Activated CD4-positive, alpha-beta T cell treated with anti-CD3 and anti-CD28 coated beads, Interleukin-2, amount 10 ng/mL, durations not matched to agents 24 days and 14 days (primary cell): ENCODE results near the gene SDCCAG8. TPM values are rescaled to one million over a fixed set of nuclear protein-coding genes. Genes with fewer than 3 reads are reported as not detected.

ENCODE experiments used
- DNase-seq: peaks from one replicate; pipeline ENCODE4 v3.0.0; 2022
- H3K27ac Mint-ChIP-seq: one replicate; pipeline ENCODE4 v1.8.0; 2022; ENCODE audit warnings: mild to moderate bottlenecking, mixed read lengths
- H3K27me3 Mint-ChIP-seq: one replicate; pipeline ENCODE4 v1.8.0; 2022; ENCODE audit warnings: mixed read lengths
- H3K36me3 Mint-ChIP-seq: one replicate; pipeline ENCODE4 v1.8.0; 2022; ENCODE audit warnings: low read depth, mild to moderate bottlenecking, mixed read lengths
- H3K4me1 Mint-ChIP-seq: one replicate; pipeline ENCODE4 v1.8.0; 2021; ENCODE audit warnings: mixed read lengths
- H3K4me3 Mint-ChIP-seq: one replicate; pipeline ENCODE4 v1.8.0; 2022; ENCODE audit warnings: mild to moderate bottlenecking, moderate library complexity, mixed read lengths
- H3K9me3 Mint-ChIP-seq: one replicate; pipeline ENCODE4 v1.8.0; 2021; ENCODE audit warnings: mixed read lengths
- intact Hi-C: fragments of 100-400 bp; cut with micrococcal nuclease; formaldehyde crosslinking; loops from one replicate; pipeline ENCODE4 v1.15.1; 2023
- total RNA-seq: library from RNA; stranded (reverse); gene quantifications from 2 replicates; pipeline ENCODE4 v1.2.3, GENCODE V29; 2022

The SDCCAG8 gene
- total RNA-seq, 1 donor from 2014 or later: 23.6 TPM

DNA sequence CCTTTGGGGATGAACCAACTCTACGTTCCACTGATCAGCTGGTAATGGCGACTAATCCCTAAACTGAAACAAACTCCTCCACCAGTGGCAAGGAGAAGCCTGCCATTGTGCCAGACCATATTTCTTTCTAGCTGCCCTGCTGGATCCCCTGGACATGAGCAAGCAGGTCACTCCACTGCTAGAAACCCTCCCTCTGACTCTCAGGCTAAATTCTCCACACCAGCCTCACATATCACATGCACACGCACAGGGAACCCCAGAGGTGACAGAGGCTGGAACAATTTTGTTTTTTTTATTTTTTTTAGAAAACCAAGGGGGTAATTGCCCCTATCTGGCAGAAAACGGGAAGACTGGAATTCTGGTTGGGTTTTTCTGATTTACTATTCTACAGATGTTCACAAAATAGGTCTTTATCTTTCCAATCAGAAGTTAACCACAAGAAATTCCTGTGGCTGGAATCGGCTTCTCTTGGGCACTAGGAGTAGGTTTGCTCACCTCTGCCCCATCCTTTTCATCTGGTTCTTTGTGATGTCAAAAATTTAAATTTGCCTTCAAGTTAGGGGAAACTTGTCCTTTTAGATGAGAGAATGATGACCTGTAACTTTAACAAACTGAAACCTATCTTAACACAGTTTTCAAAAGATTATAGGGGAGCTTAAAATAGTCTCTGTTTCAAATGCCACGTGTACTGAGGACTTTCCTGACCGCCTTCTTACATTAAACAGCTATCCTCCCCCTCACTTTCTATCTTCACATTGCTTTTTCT, 258.1 kb downstream of the SDCCAG8 start:
- no peak for DNase-seq
- Mint-ChIP-seq H3K4me3 (no peak overlapping the region), H3K36me3 (peaks cover 20% of the 10 kb centered on the region), H3K4me1 (peaks cover 8% of the 10 kb centered on the region), H3K27ac (no peak overlapping the region), H3K9me3 (peaks cover 4% of the 10 kb centered on the region), H3K27me3 (no peaks in the 10 kb centered on the region)
- intact Hi-C loops: no loop called here

DNA sequence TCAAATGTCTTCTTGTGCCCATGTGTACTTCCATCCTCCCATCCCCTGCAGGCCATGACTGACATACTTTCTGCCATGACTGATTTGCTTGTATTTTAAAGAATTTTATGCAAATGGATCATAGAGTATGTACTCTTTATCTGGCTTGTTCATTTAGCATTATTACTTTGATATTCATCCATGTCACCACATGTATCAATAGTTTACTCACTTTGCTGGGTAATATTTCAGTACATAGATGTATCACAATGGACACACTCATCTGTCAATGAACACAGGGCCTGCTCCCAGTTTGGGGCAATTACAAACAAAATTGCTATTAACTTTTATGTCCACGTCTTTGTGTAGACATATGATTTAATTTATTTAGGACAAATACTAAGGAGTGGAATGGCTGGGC, 259.1 kb downstream of the SDCCAG8 start:
- peaks cover 8% of the 10 kb centered on the region for H3K4me1 Mint-ChIP-seq
- peaks cover 4% of the 10 kb centered on the region for H3K9me3 Mint-ChIP-seq
- H3K27me3 Mint-ChIP-seq: no peaks in the 10 kb centered on the region
- H3K36me3 Mint-ChIP-seq: peaks cover 20% of the 10 kb centered on the region
- intact Hi-C loops: no loop called here
- no peak for DNase-seq
- no peak overlapping the region for H3K27ac Mint-ChIP-seq
- no peak overlapping the region for H3K4me3 Mint-ChIP-seq

DNA sequence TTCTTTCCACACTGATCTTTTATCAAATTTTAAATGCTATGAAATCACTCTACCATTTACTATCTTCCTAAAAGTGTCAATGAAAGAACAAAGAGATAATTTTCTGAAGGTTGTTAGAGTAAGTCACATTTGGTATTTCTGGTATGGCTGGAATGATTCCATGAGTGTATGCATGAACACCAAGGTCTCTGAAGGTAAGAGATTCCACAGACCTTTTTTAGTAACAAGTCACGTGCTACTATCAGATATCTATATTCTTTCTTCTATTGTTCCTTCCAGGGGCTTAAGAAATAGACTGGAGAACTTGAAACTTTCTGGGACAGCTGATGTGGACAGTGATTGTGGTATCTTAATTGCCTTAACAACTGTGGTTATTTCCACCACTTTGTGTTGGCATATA, 265.0 kb downstream of the SDCCAG8 start:
- Mint-ChIP-seq H3K9me3 (peaks cover 4% of the 10 kb centered on the region), H3K27me3 (no peaks in the 10 kb centered on the region), H3K27ac (no peak overlapping the region), H3K4me3 (no peak overlapping the region), H3K36me3 (peaks cover 6% of the 10 kb centered on the region), H3K4me1 (peaks cover 6% of the 10 kb centered on the region)
- DNase-seq: no peak
- intact Hi-C loops: no loop called here

DNA sequence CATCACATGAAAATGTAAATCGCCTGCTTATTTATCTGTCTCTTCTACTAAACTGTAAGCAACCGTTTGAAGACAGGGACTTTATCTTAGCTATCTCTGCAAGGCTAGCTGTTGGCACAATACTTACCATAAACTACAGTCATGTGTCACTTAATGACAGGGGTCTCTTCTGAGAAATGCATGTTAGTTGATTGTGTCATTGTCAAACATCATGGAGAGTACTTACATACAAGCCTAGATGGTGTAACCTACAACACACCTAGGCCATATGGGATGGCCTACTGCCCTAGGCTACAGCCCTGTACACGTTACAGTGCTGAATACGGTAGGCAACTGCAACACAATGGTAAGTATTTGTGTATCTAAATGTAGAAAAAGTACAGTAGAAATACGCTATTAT, 267.9 kb downstream of the SDCCAG8 start:
- intact Hi-C loops: no loop called here
- Mint-ChIP-seq H3K4me3 (no peak overlapping the region), H3K4me1 (peaks cover 6% of the 10 kb centered on the region), H3K9me3 (no peaks in the 10 kb centered on the region), H3K27me3 (no peaks in the 10 kb centered on the region), H3K36me3 (peaks cover under 1% of the 10 kb centered on the region), H3K27ac (no peak overlapping the region)
- no peak for DNase-seq

DNA sequence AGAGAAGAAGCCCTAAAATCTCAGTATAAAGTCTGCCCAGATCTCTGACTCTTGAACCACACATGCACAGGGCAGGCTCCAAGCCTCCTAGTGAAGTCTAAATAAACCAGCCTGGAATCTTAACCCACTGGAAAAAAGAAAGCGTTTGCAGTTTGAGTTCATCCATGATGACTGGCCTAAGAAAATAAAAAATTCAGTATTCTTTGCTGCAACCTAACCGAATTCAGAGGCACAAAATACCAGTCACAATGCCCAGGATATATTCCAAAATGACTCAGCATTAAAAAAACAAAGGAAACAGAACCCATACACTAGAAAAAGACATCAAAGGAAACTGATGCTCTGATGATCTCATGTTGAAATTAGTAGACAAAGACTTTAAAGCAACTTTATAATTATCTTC, 269.2 kb downstream of the SDCCAG8 start:
- Mint-ChIP-seq H3K4me1 (peaks cover 6% of the 10 kb centered on the region), H3K27ac (no peak overlapping the region), H3K36me3 (no peaks in the 10 kb centered on the region), H3K9me3 (peaks cover 2% of the 10 kb centered on the region), H3K27me3 (no peaks in the 10 kb centered on the region), H3K4me3 (no peak overlapping the region)
- intact Hi-C loops: loop anchor here (5.0 kb wide), 1 partner anchor 72 kb away; no protein-coding TSS in a partner anchor
- no peak for DNase-seq

DNA sequence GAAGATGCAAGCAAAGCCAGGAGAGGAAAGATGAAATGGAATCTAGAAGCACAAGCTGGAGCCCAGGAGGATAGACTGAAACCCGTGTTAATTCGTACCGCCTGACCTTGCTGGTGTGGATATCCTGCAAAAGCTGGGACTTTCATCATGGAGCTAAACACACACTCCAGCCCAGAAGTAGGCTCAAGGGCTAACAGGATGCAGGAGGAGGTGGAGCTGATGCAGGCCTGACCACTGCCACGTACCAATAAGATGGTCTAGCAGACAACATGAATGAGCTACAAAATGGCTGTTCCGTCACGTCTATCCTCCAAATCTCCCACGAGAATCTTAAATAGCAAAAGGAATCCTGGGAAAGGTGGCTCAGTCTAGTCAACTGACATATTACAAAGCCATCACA, 270.3 kb downstream of the SDCCAG8 start:
- no peaks in the 10 kb centered on the region for H3K27me3 Mint-ChIP-seq

DNA sequence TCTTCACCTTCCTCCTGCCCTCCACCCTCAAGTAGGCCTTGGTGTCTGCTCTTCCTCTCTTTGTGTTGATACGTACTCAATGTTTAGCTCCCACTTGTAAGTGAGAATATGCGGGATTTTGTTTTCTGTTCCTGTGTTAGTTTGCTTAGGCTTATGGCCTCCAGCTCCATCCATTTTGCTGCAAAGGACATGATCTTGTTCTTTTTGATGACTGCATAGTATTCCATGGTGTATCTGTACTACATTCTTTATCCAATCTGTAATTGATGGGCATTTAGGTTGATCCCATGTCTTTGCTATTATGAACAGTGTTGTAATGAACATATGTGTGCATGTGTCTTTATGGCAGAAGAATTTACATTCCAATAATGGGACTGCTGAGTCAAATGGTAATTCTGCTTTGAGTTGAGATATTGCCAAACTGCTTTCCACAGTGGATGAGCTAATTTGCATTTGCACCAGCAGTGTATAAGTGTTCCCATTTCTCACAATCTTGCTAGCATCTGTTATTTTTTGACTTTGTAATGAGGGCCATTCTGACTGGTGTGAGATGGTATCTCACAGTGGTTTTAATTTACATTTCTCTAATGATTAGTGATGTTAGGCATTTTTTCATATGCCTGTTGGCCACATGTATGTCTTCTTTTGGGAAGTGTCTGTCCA, 272.7 kb downstream of the SDCCAG8 start:
- Mint-ChIP-seq H3K27me3 (no peaks in the 10 kb centered on the region), H3K36me3 (no peaks in the 10 kb centered on the region), H3K4me3 (no peak overlapping the region), H3K9me3 (peaks cover 6% of the 10 kb centered on the region), H3K27ac (no peak overlapping the region), H3K4me1 (peaks cover 8% of the 10 kb centered on the region)
- DNase-seq: no peak
- intact Hi-C loops: loop anchor here (5.0 kb wide), 1 partner anchor 69 kb away; no protein-coding TSS in a partner anchor

More for the DNA sequence above, 270.3 kb downstream of the SDCCAG8 start:
- intact Hi-C loops: loop anchor here (5.0 kb wide), 1 partner anchor 71 kb away; no protein-coding TSS in a partner anchor
- DNase-seq: no peak
- Mint-ChIP-seq H3K4me3 (no peak overlapping the region), H3K36me3 (no peaks in the 10 kb centered on the region), H3K27ac (no peak overlapping the region), H3K9me3 (peaks cover 6% of the 10 kb centered on the region), H3K4me1 (peaks cover 8% of the 10 kb centered on the region)

DNA sequence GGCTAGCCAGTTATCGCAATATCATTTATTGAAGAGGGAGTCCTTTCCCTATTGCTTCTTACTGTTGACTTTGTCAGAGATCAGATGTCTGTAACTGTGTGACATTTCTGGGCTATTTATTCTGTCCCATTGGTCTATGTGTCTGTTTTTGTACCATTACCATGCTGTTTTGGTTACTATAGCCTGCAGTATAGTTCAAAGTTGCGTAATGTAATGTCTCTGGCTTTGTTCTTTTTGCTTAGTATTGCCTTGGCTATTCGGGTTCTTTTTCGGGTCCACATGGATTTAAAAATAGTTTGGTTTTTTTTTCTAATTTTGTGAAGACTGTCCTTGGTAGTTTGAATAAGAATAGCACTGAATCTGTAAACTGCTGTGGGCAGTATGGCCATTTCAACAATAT, 273.7 kb downstream of the SDCCAG8 start:
- Mint-ChIP-seq H3K4me1 (peaks cover 8% of the 10 kb centered on the region), H3K4me3 (no peak overlapping the region), H3K36me3 (no peaks in the 10 kb centered on the region), H3K27ac (no peak overlapping the region), H3K27me3 (no peaks in the 10 kb centered on the region), H3K9me3 (peaks cover 6% of the 10 kb centered on the region)
- intact Hi-C loops: loop anchor here (5.0 kb wide), 1 partner anchor 68 kb away; no protein-coding TSS in a partner anchor
- DNase-seq: no peak

DNA sequence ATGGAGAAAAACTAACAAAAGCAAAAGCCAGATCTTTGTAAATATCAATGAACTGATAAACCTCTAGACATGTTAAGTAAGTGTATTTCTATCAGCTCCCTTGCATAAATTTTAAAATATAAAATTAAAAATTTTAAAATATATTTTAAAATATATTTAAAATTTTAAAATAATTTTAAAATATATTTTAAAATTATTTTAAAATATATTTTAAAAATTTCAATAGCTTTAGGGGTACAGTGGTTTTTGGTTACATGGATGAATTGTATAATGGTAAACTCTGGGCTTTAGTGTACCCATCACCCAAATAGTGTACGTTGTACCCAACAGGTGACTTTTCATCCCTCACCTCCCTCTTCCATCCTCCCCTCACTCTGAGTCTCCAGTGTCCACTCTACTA, 279.2 kb downstream of the SDCCAG8 start:
- peaks cover 2% of the 10 kb centered on the region for H3K4me1 Mint-ChIP-seq
- H3K27me3 Mint-ChIP-seq: no peaks in the 10 kb centered on the region
- H3K9me3 Mint-ChIP-seq: peaks cover 5% of the 10 kb centered on the region
- H3K36me3 Mint-ChIP-seq: no peaks in the 10 kb centered on the region
- no peak overlapping the region for H3K27ac Mint-ChIP-seq
- no peak for DNase-seq
- H3K4me3 Mint-ChIP-seq: no peak overlapping the region
- intact Hi-C loops: no loop called here

DNA sequence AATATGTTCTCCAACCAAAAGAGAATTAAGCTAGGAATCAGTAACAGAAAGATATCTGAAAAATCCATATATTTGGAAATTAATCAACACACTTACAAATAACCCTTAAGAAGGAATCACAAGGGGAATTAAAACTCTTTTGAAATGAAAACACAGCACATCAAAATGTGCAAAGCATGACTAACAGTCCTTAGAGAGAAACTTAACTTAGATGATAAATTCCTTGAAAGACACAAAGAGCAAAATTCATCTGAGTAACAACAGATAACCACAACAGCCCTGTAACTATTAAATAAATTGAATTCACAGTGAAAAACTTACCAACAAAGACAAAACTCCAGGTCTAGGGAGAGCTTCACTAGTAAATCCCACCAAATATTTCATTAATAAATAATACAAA, 283.8 kb downstream of the SDCCAG8 start:
- Mint-ChIP-seq H3K4me1 (no peaks in the 10 kb centered on the region), H3K9me3 (no peaks in the 10 kb centered on the region), H3K36me3 (peaks cover 5% of the 10 kb centered on the region), H3K4me3 (no peak overlapping the region), H3K27me3 (no peaks in the 10 kb centered on the region), H3K27ac (no peak overlapping the region)
- intact Hi-C loops: no loop called here
- no peak for DNase-seq

DNA sequence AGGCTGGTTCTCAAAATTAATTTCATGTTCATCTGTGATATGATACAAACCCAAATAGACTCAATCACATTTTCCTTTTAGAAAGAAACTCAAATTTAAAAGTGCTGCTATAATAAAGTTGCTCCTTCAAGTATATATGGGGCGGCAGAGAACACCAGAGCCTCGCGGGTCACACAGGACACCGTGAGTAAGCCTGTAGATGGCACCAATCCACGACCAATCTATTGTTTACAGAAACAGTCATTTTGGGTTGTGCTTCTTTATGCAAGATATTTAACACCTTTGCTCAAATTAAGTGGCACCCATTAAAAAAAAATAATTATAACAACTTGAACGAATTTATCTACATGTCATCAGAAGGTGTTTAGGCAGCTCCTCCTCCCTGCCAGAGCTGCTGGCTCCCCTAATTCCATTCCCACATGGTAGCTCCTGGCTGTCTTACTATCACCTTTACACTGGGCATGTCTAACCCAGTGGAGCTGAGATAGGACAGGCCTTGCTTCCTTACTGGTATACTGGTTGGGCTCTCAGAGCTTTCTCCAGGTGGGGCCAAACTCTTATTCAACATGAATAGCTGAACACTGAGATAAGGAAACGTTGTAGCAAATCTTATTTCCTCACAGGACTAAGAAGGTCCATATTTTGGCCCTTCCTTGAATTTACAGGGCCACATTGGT, 287.0 kb downstream of the SDCCAG8 start:
- Mint-ChIP-seq H3K9me3 (no peaks in the 10 kb centered on the region), H3K27me3 (no peaks in the 10 kb centered on the region), H3K36me3 (peaks cover 5% of the 10 kb centered on the region), H3K27ac (no peak overlapping the region), H3K4me3 (no peak overlapping the region), H3K4me1 (no peaks in the 10 kb centered on the region)
- DNase-seq: no peak
- intact Hi-C loops: no loop called here

DNA sequence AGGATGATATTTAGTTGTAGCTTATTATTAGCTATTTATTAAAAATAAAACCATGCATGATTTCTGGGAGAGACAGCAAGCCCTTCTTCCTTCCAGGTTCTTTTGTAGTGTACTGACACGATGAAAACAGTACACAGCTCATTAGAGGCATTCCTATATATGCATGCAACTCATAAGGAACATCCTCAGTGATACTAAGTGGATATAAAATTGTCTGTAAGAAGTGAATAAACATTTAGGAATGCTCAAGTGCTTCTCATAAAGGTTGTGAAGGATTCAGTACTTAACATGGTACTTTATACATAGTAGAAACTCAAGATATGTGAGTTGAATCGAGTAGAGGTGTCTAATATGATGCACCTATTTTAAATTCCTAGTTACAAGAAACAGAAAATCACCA, 287.7 kb downstream of the SDCCAG8 start:
- Mint-ChIP-seq H3K36me3 (peaks cover 5% of the 10 kb centered on the region), H3K4me3 (no peak overlapping the region), H3K27me3 (no peaks in the 10 kb centered on the region), H3K4me1 (no peaks in the 10 kb centered on the region), H3K27ac (no peak overlapping the region), H3K9me3 (no peaks in the 10 kb centered on the region)
- intact Hi-C loops: no loop called here
- DNase-seq: no peak

DNA sequence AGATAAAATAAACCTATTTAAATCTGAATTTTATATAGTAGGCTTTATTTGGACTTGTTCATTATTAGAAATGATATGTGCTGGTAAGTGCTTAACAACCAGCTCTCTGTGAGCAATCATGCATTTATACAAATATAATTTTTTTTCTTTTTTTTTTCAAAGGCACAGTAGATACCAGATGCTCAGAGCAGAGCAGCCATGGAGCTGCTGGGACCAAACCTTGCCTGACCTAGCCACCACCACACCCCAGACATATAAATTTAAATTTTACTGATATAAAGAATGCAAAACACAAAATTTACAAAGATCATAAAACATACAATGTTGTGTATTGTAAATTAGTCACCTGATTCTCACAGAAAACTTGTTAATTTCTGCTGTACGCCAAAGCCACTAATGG, 290.6 kb downstream of the SDCCAG8 start:
- peaks cover 3% of the 10 kb centered on the region for H3K4me1 Mint-ChIP-seq

DNA sequence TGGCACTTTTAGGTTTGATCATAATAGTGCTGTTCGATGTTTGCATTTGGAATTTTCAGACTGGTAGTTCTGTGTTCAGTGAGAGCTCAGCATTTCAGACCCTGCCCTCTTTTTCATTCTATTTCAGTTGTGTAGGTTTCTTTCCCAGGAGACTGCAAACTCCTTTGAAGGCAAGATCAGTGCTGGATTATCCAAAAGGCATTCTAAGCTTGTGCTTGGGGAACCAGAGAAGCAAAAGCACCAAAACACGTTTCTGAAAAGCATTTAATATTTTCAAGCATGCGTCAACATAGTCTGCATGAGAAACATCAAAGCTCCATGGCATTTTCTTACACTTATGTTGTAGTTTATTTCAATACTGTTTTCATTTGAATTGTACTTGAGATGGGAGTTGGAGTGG, 292.1 kb downstream of the SDCCAG8 start:
- H3K36me3 Mint-ChIP-seq: peaks cover 7% of the 10 kb centered on the region
- H3K9me3 Mint-ChIP-seq: no peaks in the 10 kb centered on the region
- no peak for DNase-seq
- peaks cover 3% of the 10 kb centered on the region for H3K4me1 Mint-ChIP-seq
- no peak overlapping the region for H3K27ac Mint-ChIP-seq
- intact Hi-C loops: no loop called here
- H3K27me3 Mint-ChIP-seq: no peaks in the 10 kb centered on the region
- H3K4me3 Mint-ChIP-seq: no peak overlapping the region

More for the DNA sequence above, 290.6 kb downstream of the SDCCAG8 start:
- intact Hi-C loops: no loop called here
- H3K9me3 Mint-ChIP-seq: no peaks in the 10 kb centered on the region
- no peak overlapping the region for H3K4me3 Mint-ChIP-seq
- no peak overlapping the region for H3K27ac Mint-ChIP-seq
- H3K36me3 Mint-ChIP-seq: peaks cover 7% of the 10 kb centered on the region
- DNase-seq: no peak
- no peaks in the 10 kb centered on the region for H3K27me3 Mint-ChIP-seq
